K562 (cell line): ENCODE results near the gene CDK9. TPM values are rescaled to one million over a fixed set of nuclear protein-coding genes. Genes with fewer than 3 reads are reported as not detected.
A peak's percentile ranks its signal among the peaks of the same experiment; 100 is the strongest.

Source experiments
- CBX1 ChIP-seq: sonication (generic); IDR thresholded peaks from 2 replicates; pipeline ENCODE4 v1.6.1; 2016; ENCODE audit warnings: antibody characterized with exemption, low read depth, mild to moderate bottlenecking
- CHAMP1 ChIP-seq: fragments of 450-650 bp; IDR thresholded peaks from 2 replicates; pipeline ENCODE4 v1.6.1; 2016; ENCODE audit warnings: mild to moderate bottlenecking
- DNMT1 ChIP-seq: fragments of 450-650 bp; IDR thresholded peaks from 2 replicates; pipeline ENCODE4 v1.6.1; 2016; ENCODE audit warnings: antibody characterized with exemption, mild to moderate bottlenecking
- E2F6 ChIP-seq, 2 experiments: IDR thresholded peaks; 2 replicates each; pipeline ENCODE4 v1.6.1; 2011; ENCODE audit warnings: borderline replicate concordance in 1 of 2, control low read depth in 1 of 2, low read depth in 1 of 2, low read length in 1 of 2, mild to moderate bottlenecking in 1 of 2, mixed read lengths in 1 of 2, moderate library complexity in 1 of 2; ENCODE audit not compliant: insufficient read depth in 1 of 2, insufficient read length in 1 of 2, poor library complexity in 1 of 2, severe bottlenecking in 1 of 2; ENCODE audit errors: extremely low read depth in 1 of 2
- ETS1 ChIP-seq: conservative IDR thresholded peaks from 2 replicates; pipeline ENCODE4 v1.6.1; 2011; ENCODE audit warnings: low read depth, mild to moderate bottlenecking, low read length; ENCODE audit not compliant: control insufficient read depth
- FOXJ2 ChIP-seq: fragments of 200-800 bp; sonication (Bioruptor generic); IDR thresholded peaks from 2 replicates; pipeline ENCODE4 v1.6.1; 2016; ENCODE audit warnings: missing genetic modification characterization, missing compliant biosample characterization
- GTF2B ChIP-seq: IDR thresholded peaks from 2 replicates; pipeline ENCODE4 v1.6.1; 2011; ENCODE audit not compliant: insufficient read length; ENCODE audit errors: extremely low read depth
- HINFP ChIP-seq: fragments of 450-650 bp; conservative IDR thresholded peaks from 2 replicates; pipeline ENCODE4 v1.6.1; 2016; ENCODE audit warnings: missing genetic modification characterization, low read depth, mild to moderate bottlenecking, control low read depth, missing compliant biosample characterization
- LARP7 ChIP-seq: fragments of 450-650 bp; IDR thresholded peaks from 2 replicates; pipeline ENCODE4 v1.6.1; 2016
- MXD1 ChIP-seq: fragments of 250-450 bp; sonication (Bioruptor Pico); IDR thresholded peaks from 2 replicates; pipeline ENCODE4 v1.8.0; 2021; ENCODE audit warnings: borderline replicate concordance, mild to moderate bottlenecking, moderate library complexity; ENCODE audit not compliant: poor library complexity, severe bottlenecking
- PHB2 ChIP-seq: fragments of 450-650 bp; IDR thresholded peaks from 2 replicates; pipeline ENCODE4 v1.6.1; 2017; ENCODE audit warnings: low read depth
- PRDM10 ChIP-seq: fragments of 450-650 bp; IDR thresholded peaks from 2 replicates; pipeline ENCODE4 v1.6.1; 2018; ENCODE audit not compliant: partially characterized antibody
- TCF7 ChIP-seq: sonication (generic); IDR thresholded peaks from 2 replicates; pipeline ENCODE4 v1.6.1; 2016; ENCODE audit warnings: antibody characterized with exemption, borderline replicate concordance
- ZNF274 ChIP-seq: IDR thresholded peaks from 2 replicates; pipeline ENCODE4 v1.6.1; 2011; ENCODE audit warnings: low read depth, mild to moderate bottlenecking, low read length, moderate library complexity, borderline replicate concordance
- ZNF408 ChIP-seq: fragments of 250-450 bp; sonication (Bioruptor Pico); IDR thresholded peaks from 2 replicates; pipeline ENCODE4 v1.4.0; 2020; ENCODE audit warnings: low read depth, mild to moderate bottlenecking, moderate library complexity
- polyA plus RNA-seq, 8 experiments: library from polyadenylated mRNA; depleted of rRNA in 4 of 8; stranded (reverse) in 5 of 8; unstranded in 3 of 8; fragments of >200 nt; fragmentation: Nextera tagmentation in 2 of 8; fragmentation: Illumina TruSeq in 1 of 8; extraction: Ambion mirVana in 2 of 8; extraction: Trizol in 1 of 8; gene quantifications; 2 replicates each; pipeline versions ENCODE4 v1.2.1 to v1.2.3, GENCODE V29; 2011 to 2014; ENCODE audit warnings: inconsistent platforms in 1 of 8, missing spikeins in 1 of 8
- total RNA-seq, 7 experiments: library from RNA; depleted of rRNA in 6 of 7; stranded (reverse); fragments of >200 nt in 6 of 7; fragmentation: Illumina TruSeq in 2 of 7; extraction: Trizol in 2 of 7; gene quantifications; 2 replicates each; pipeline versions ENCODE4 v1.2.1 to v1.2.3, GENCODE V29; 2011 to 2021; ENCODE audit warnings: low replicate concordance in 1 of 7

Gene CDK9
- total and polyA plus RNA-seq, 9 of the 15 experiments (the other 6 are each of a cell fraction or from before 2014, with no cell fraction given): 4.2 to 78.6 (median 33.0) TPM

GRCh38 chr9:127801955-127802575, 16.2 kb downstream of the CDK9 start (continued):
- TF ChIP-seq MXD1 (CRISPR knock-in tag) (no peak), GTF2B (no peak), CBX1 (no peak), DNMT1 (no peak), HINFP (tag) (no peak), PRDM10 (no peak), FOXJ2 (tag) (0 out of 2 replicates have a peak, but pooled peaks have one; percentile 21), ZNF274 (no peak), ZNF408 (CRISPR knock-in tag) (no peak), ETS1 (no peak), E2F6 (IDR thresholded peaks at IDR 0.05; ENCODE audit: borderline replicate concordance in 1 of 2, extremely low read depth in 1 of 2, insufficient read depth in 1 of 2, insufficient read length in 1 of 2, low read depth in 1 of 2, low read length in 1 of 2, poor library complexity in 1 of 2, severe bottlenecking in 1 of 2) (peak in 1 of 2 experiments; percentile 4), LARP7 (no peak), CHAMP1 (no peak), PHB2 (peak; percentile 15; the same call in 1 of the 2 replicates), TCF7 (no peak)
